Measurements from ENCODE around the gene YWHAQ. TPM values are rescaled to one million over a fixed set of nuclear protein-coding genes. Genes with fewer than 3 reads are reported as not detected.

Gene YWHAQ
- total and polyA plus RNA-seq, 2 donors (not counting 1 experiment from before 2014, with no cell fraction given) = 68.7 to 126 TPM

- Histone ChIP-seq H3K4me3 (ENCODE audit: control extremely low read depth in 1 of 5, extremely low read depth in 1 of 5, insufficient read depth in 1 of 5, low read depth in 2 of 5, low read length in 4 of 5) (no peak overlapping the region), H4K20me1 (ENCODE audit: control insufficient read depth, insufficient read depth, low read length, poor library complexity, severe bottlenecking) (peaks cover 89% of the 10 kb centered on the region), H2AFZ (ENCODE audit: insufficient read depth, low read depth, low read length, poor library complexity, severe bottlenecking) (no peak overlapping the region), H3K36me3 (replicated peaks in 1 of 2; ENCODE audit: control extremely low read depth in 1 of 2, control insufficient read depth in 1 of 2, extremely low read depth in 1 of 2, insufficient read depth in 2 of 2, low read length in 1 of 2) (peaks cover 5 to 11% of the 10 kb centered on the region in 2 experiments), H3K27me3 (replicated peaks in 1 of 4; ENCODE audit: control extremely low read depth in 1 of 4, control insufficient read depth in 3 of 4, insufficient read depth in 4 of 4, low read length in 3 of 4) (no peaks in the 10 kb centered on the region), H3K79me2 (ENCODE audit: control insufficient read depth, insufficient read depth, low read length) (peaks cover 99% of the 10 kb centered on the region), H3K27ac (ENCODE audit: low read length in 2 of 2) (no peak overlapping the region), H3K9ac (ENCODE audit: low read length) (no peak overlapping the region), H3K4me2 (replicated peaks; ENCODE audit: low read depth, low read length, poor library complexity, severe bottlenecking) (no peak overlapping the region), H3K9me3 (ENCODE audit: control extremely low read depth in 1 of 3, control insufficient read depth in 2 of 3, insufficient read depth in 1 of 3, low read length in 2 of 3) (no peaks in the 10 kb centered on the region), H3K4me1 (ENCODE audit: control insufficient read depth in 2 of 2, insufficient read depth in 2 of 2, low read length in 2 of 2) (peaks cover 10 to 27% of the 10 kb centered on the region in 2 donors)
- Mint-ChIP-seq H3K27me3 (no peaks in the 10 kb centered on the region), H3K4me1 (peaks cover 83% of the 10 kb centered on the region), H3K27ac (no peak overlapping the region), H3K9me3 (ENCODE audit: insufficient read depth) (no peaks in the 10 kb centered on the region), H3K4me3 (no peak overlapping the region)
- ChIA-PET POLR2A (no interaction called here), CTCF (interaction anchor here (1.2 to 1.5 kb wide), 2 partner anchors 15 to 25 kb away, joined by 3 read pairs; no protein-coding TSS in a partner anchor)
- no CpG with 5 or more reads among the region's 5 CpGs for WGBS (ENCODE audit: insufficient coverage)
- intact Hi-C loops (cut with micrococcal nuclease) = loop anchor here (5.0 kb wide), 1 partner anchor 80 kb away; no protein-coding TSS in a partner anchor
- DNase-seq (no peak), ATAC-seq (ENCODE audit: low read depth) (no peak)
- TF ChIP-seq EZH2 (IDR thresholded peaks at IDR 0.05; ENCODE audit: borderline replicate concordance, insufficient read depth, low read depth, low read length, poor library complexity, severe bottlenecking) (no peak), CTCF (IDR thresholded peaks at IDR 0.05) (no peak)
These were observed 13.5 kb downstream of the YWHAQ start for GRCh38 chr2:9617296-9617695.

- POLR2A ChIA-PET = no interaction called here
- Mint-ChIP-seq H3K9me3 (ENCODE audit: insufficient read depth) (no peaks in the 10 kb centered on the region), H3K27ac (no peak overlapping the region), H3K4me1 (peaks cover 76% of the 10 kb centered on the region), H3K27me3 (no peaks in the 10 kb centered on the region), H3K4me3 (no peak overlapping the region)
- Histone ChIP-seq H3K36me3 (replicated peaks in 1 of 2; ENCODE audit: control extremely low read depth in 1 of 2, control insufficient read depth in 1 of 2, extremely low read depth in 1 of 2, insufficient read depth in 2 of 2, low read length in 1 of 2) (peaks cover 2 to 3% of the 10 kb centered on the region in 2 experiments), H3K4me2 (replicated peaks; ENCODE audit: low read depth, low read length, poor library complexity, severe bottlenecking) (no peak overlapping the region), H2AFZ (ENCODE audit: insufficient read depth, low read depth, low read length, poor library complexity, severe bottlenecking) (no peak overlapping the region), H3K4me1 (ENCODE audit: control insufficient read depth in 2 of 2, insufficient read depth in 2 of 2, low read length in 2 of 2) (peaks cover 10 to 19% of the 10 kb centered on the region in 2 donors), H3K4me3 (ENCODE audit: control extremely low read depth in 1 of 5, extremely low read depth in 1 of 5, insufficient read depth in 1 of 5, low read depth in 2 of 5, low read length in 4 of 5) (no peak overlapping the region), H3K79me2 (ENCODE audit: control insufficient read depth, insufficient read depth, low read length) (peaks cover 99% of the 10 kb centered on the region), H3K9ac (ENCODE audit: low read length) (no peak overlapping the region), H3K9me3 (ENCODE audit: control extremely low read depth in 1 of 3, control insufficient read depth in 2 of 3, insufficient read depth in 1 of 3, low read length in 2 of 3) (no peaks in the 10 kb centered on the region), H4K20me1 (ENCODE audit: control insufficient read depth, insufficient read depth, low read length, poor library complexity, severe bottlenecking) (peaks cover 65% of the 10 kb centered on the region), H3K27ac (ENCODE audit: low read length in 2 of 2) (no peak overlapping the region), H3K27me3 (replicated peaks in 1 of 4; ENCODE audit: control extremely low read depth in 1 of 4, control insufficient read depth in 3 of 4, insufficient read depth in 4 of 4, low read length in 3 of 4) (no peaks in the 10 kb centered on the region)
- CTCF ChIA-PET = no interaction called here
- DNase-seq = no peak
- intact Hi-C loops (cut with micrococcal nuclease) = no loop called here
- TF ChIP-seq EZH2 (IDR thresholded peaks at IDR 0.05; ENCODE audit: borderline replicate concordance, insufficient read depth, low read depth, low read length, poor library complexity, severe bottlenecking) (no peak), CTCF (IDR thresholded peaks at IDR 0.05) (no peak)
- WGBS (ENCODE audit: insufficient coverage) = no CpG with 5 or more reads among the region's 3 CpGs
- no peak for ATAC-seq (ENCODE audit: low read depth)
These were observed 16.2 kb downstream of the YWHAQ start for GRCh38 chr2:9614562-9614961.

Measured in B cell (primary cell).